ENCODE results near the gene GRM8. TPM values are rescaled to one million over a fixed set of nuclear protein-coding genes. Genes with fewer than 3 reads are reported as not detected.

GRM8 gene
- total RNA-seq, 2 experiments from 2014 or later, result not detected

- Mint-ChIP-seq H3K36me3 (no peaks in the 10 kb centered on the region), H3K27me3 (no peaks in the 10 kb centered on the region), H3K9me3 (ENCODE audit: low read depth) (peaks cover 2% of the 10 kb centered on the region), H3K4me1 (no peaks in the 10 kb centered on the region), H3K4me3 (no peak overlapping the region), H3K27ac (no peak overlapping the region)
- CTCF ChIA-PET, result no interaction called here
- no peak for DNase-seq
- no peak for ATAC-seq
Observed at GRCh38 chr7:126589068-126589684, 663.6 kb downstream of the GRM8 start.

GRCh38 chr7:126578338-126578737 lies 674.4 kb downstream of the GRM8 start:
- Mint-ChIP-seq H3K27ac (no peak overlapping the region), H3K9me3 (ENCODE audit: low read depth) (peaks cover 2% of the 10 kb centered on the region), H3K4me3 (no peak overlapping the region), H3K4me1 (no peaks in the 10 kb centered on the region), H3K27me3 (no peaks in the 10 kb centered on the region), H3K36me3 (no peaks in the 10 kb centered on the region)
- ATAC-seq, result no peak
- CTCF ChIA-PET, result no interaction called here
- DNase-seq, result no peak

GRCh38 chr7:126574276-126575250 lies 678.2 kb downstream of the GRM8 start:
- Mint-ChIP-seq H3K4me3 (no peak overlapping the region), H3K4me1 (no peaks in the 10 kb centered on the region), H3K9me3 (ENCODE audit: low read depth) (peaks cover 7% of the 10 kb centered on the region), H3K27me3 (no peaks in the 10 kb centered on the region), H3K27ac (no peak overlapping the region), H3K36me3 (no peaks in the 10 kb centered on the region)
- ATAC-seq (no peak), DNase-seq (no peak)
- CTCF ChIA-PET, result no interaction called here

- H3K4me1 Mint-ChIP-seq, result no peaks in the 10 kb centered on the region
- H3K27ac Mint-ChIP-seq, result no peak overlapping the region
- DNase-seq (no peak), ATAC-seq (no peak)
- peaks cover 5% of the 10 kb centered on the region for H3K9me3 Mint-ChIP-seq (ENCODE audit: low read depth)
- no peaks in the 10 kb centered on the region for H3K27me3 Mint-ChIP-seq
- CTCF ChIA-PET, result no interaction called here
- no peak overlapping the region for H3K4me3 Mint-ChIP-seq
- H3K36me3 Mint-ChIP-seq, result no peaks in the 10 kb centered on the region
Observed at GRCh38 chr7:126570845-126571244, 681.9 kb downstream of the GRM8 start.

- ATAC-seq (no peak), DNase-seq (no peak)
- Mint-ChIP-seq H3K27ac (no peak overlapping the region), H3K27me3 (no peaks in the 10 kb centered on the region), H3K36me3 (no peaks in the 10 kb centered on the region), H3K4me1 (no peaks in the 10 kb centered on the region), H3K9me3 (ENCODE audit: low read depth) (peaks cover 5% of the 10 kb centered on the region), H3K4me3 (no peak overlapping the region)
- CTCF ChIA-PET, result no interaction called here
Observed at GRCh38 chr7:126569402-126569801, 683.3 kb downstream of the GRM8 start.

- ATAC-seq, result no peak
- CTCF ChIA-PET, result no interaction called here
- peaks cover 2% of the 10 kb centered on the region for H3K9me3 Mint-ChIP-seq (ENCODE audit: low read depth)
- no peaks in the 10 kb centered on the region for H3K36me3 Mint-ChIP-seq
- no peak overlapping the region for H3K27ac Mint-ChIP-seq
- H3K4me1 Mint-ChIP-seq, result no peaks in the 10 kb centered on the region
- H3K4me3 Mint-ChIP-seq, result no peak overlapping the region
- H3K27me3 Mint-ChIP-seq, result no peaks in the 10 kb centered on the region
- DNase-seq, result no peak
Observed at GRCh38 chr7:126557271-126557670, 695.5 kb downstream of the GRM8 start.

GRCh38 chr7:126541406-126541805 lies 711.3 kb downstream of the GRM8 start:
- no peak overlapping the region for H3K4me3 Mint-ChIP-seq
- DNase-seq, result no peak

GRCh38 chr7:126535176-126535575 lies 717.6 kb downstream of the GRM8 start:
- Mint-ChIP-seq H3K9me3 (ENCODE audit: low read depth) (peaks cover 7% of the 10 kb centered on the region), H3K36me3 (no peaks in the 10 kb centered on the region), H3K4me1 (no peaks in the 10 kb centered on the region), H3K27ac (no peak overlapping the region), H3K27me3 (no peaks in the 10 kb centered on the region), H3K4me3 (no peak overlapping the region)
- CTCF ChIA-PET, result no interaction called here
- ATAC-seq (no peak), DNase-seq (no peak)

More at GRCh38 chr7:126541406-126541805, 711.3 kb downstream of the GRM8 start:
- Mint-ChIP-seq H3K4me1 (no peaks in the 10 kb centered on the region), H3K27me3 (no peaks in the 10 kb centered on the region), H3K27ac (no peak overlapping the region), H3K36me3 (no peaks in the 10 kb centered on the region), H3K9me3 (ENCODE audit: low read depth) (peaks cover 6% of the 10 kb centered on the region)
- no peak for ATAC-seq
- CTCF ChIA-PET, result no interaction called here

- H3K27me3 Mint-ChIP-seq, result no peaks in the 10 kb centered on the region
- DNase-seq, result no peak
- no peak overlapping the region for H3K4me3 Mint-ChIP-seq
- H3K9me3 Mint-ChIP-seq (ENCODE audit: low read depth), result peaks cover 7% of the 10 kb centered on the region
- CTCF ChIA-PET, result no interaction called here
- no peaks in the 10 kb centered on the region for H3K4me1 Mint-ChIP-seq
- H3K36me3 Mint-ChIP-seq, result no peaks in the 10 kb centered on the region
- H3K27ac Mint-ChIP-seq, result no peak overlapping the region
- no peak for ATAC-seq
Observed at GRCh38 chr7:126533715-126534114, 719.0 kb downstream of the GRM8 start.

- H3K27me3 Mint-ChIP-seq, result no peaks in the 10 kb centered on the region
- ATAC-seq, result no peak
Observed at GRCh38 chr7:126529833-126530232, 722.9 kb downstream of the GRM8 start.

GRCh38 chr7:126529254-126529653 lies 723.5 kb downstream of the GRM8 start:
- H3K27ac Mint-ChIP-seq, result no peak overlapping the region
- H3K27me3 Mint-ChIP-seq, result no peaks in the 10 kb centered on the region
- no peak overlapping the region for H3K4me3 Mint-ChIP-seq
- H3K9me3 Mint-ChIP-seq (ENCODE audit: low read depth), result peaks cover 7% of the 10 kb centered on the region
- no peak for DNase-seq
- no peaks in the 10 kb centered on the region for H3K4me1 Mint-ChIP-seq
- H3K36me3 Mint-ChIP-seq, result no peaks in the 10 kb centered on the region
- ATAC-seq, result no peak
- CTCF ChIA-PET, result interaction anchor here (0.8 kb wide), 1 partner anchor 10 kb away, joined by 3 read pairs; no protein-coding TSS in a partner anchor

More at GRCh38 chr7:126529833-126530232, 722.9 kb downstream of the GRM8 start:
- no peak for DNase-seq
- Mint-ChIP-seq H3K27ac (no peak overlapping the region), H3K36me3 (no peaks in the 10 kb centered on the region), H3K4me1 (no peaks in the 10 kb centered on the region), H3K4me3 (no peak overlapping the region), H3K9me3 (ENCODE audit: low read depth) (peaks cover 7% of the 10 kb centered on the region)
- CTCF ChIA-PET, result interaction anchor here (0.8 kb wide), 1 partner anchor 9 kb away, joined by 3 read pairs; no protein-coding TSS in a partner anchor

GRCh38 chr7:126525906-126526305 lies 726.8 kb downstream of the GRM8 start:
- H3K27me3 Mint-ChIP-seq, result no peaks in the 10 kb centered on the region
- H3K9me3 Mint-ChIP-seq (ENCODE audit: low read depth), result peaks cover 3% of the 10 kb centered on the region
- H3K4me1 Mint-ChIP-seq, result no peaks in the 10 kb centered on the region
- DNase-seq, result no peak
- no peak overlapping the region for H3K4me3 Mint-ChIP-seq
- CTCF ChIA-PET, result no interaction called here
- no peak for ATAC-seq
- H3K27ac Mint-ChIP-seq, result no peak overlapping the region
- no peaks in the 10 kb centered on the region for H3K36me3 Mint-ChIP-seq

- Mint-ChIP-seq H3K9me3 (ENCODE audit: low read depth) (peaks cover 7% of the 10 kb centered on the region), H3K4me1 (no peaks in the 10 kb centered on the region), H3K4me3 (no peak overlapping the region), H3K36me3 (no peaks in the 10 kb centered on the region), H3K27ac (no peak overlapping the region), H3K27me3 (no peaks in the 10 kb centered on the region)
- DNase-seq, result no peak
- ATAC-seq, result no peak
- CTCF ChIA-PET, result no interaction called here
Observed at GRCh38 chr7:126524967-126525366, 727.8 kb downstream of the GRM8 start.

- Mint-ChIP-seq H3K27ac (no peak overlapping the region), H3K4me1 (no peaks in the 10 kb centered on the region), H3K36me3 (no peaks in the 10 kb centered on the region), H3K27me3 (no peaks in the 10 kb centered on the region), H3K4me3 (no peak overlapping the region), H3K9me3 (ENCODE audit: low read depth) (peaks cover 2% of the 10 kb centered on the region)
- no peak for DNase-seq
- CTCF ChIA-PET, result no interaction called here
- ATAC-seq, result no peak
Observed at GRCh38 chr7:126511046-126511445, 741.7 kb downstream of the GRM8 start.

Measured in activated CD8-positive, alpha-beta memory T cell treated with anti-CD3 and anti-CD28 coated beads, Interleukin-2, amount 10 ng/mL, durations not matched to agents 7 days and 5 days (primary cell).